Thoracic aorta (tissue), 2 donors: ENCODE data around the gene CTXN1. TPM values are rescaled to one million over a fixed set of nuclear protein-coding genes. Genes with fewer than 3 reads are reported as not detected.
A peak's percentile ranks its signal among the peaks of the same experiment; 100 is the strongest.

Source experiments
- ATAC-seq: fragments of 150-250 bp; one replicate; pipeline ENCODE4 v1.8.0; 2017; ENCODE audit warnings: low read depth; ENCODE audit not compliant: insufficient number of reproducible peaks, low FRiP score
- DNase-seq: peaks from one replicate; pipeline ENCODE4 v3.0.0-alpha.2; 2020; ENCODE audit warnings: low spot score
- H3K27ac ChIP-seq, 2 donors: fragments of 200-600 bp; sonication (generic); 1 replicate in 1 of 2; 2 replicates in 1 of 2; pipeline ENCODE4 v1.5.1; 2016; ENCODE audit warnings: mild to moderate bottlenecking in 2 of 2, moderate library complexity in 2 of 2
- H3K27me3 ChIP-seq: fragments of 200-600 bp; sonication (generic); replicated peaks from 2 replicates; pipeline ENCODE4 v1.6.0; 2016; ENCODE audit warnings: mild to moderate bottlenecking; ENCODE audit not compliant: insufficient read depth
- H3K36me3 ChIP-seq: fragments of 200-600 bp; sonication (generic); one replicate; pipeline ENCODE4 v1.5.1; 2016
- H3K4me1 ChIP-seq, 2 donors: fragments of 200-600 bp; sonication (generic); 1 replicate in 1 of 2; 2 replicates in 1 of 2; pipeline versions ENCODE4 v1.5.1 to v1.6.0; 2016; ENCODE audit warnings: low read depth in 2 of 2, mild to moderate bottlenecking in 1 of 2; ENCODE audit not compliant: control insufficient read depth in 1 of 2
- H3K4me3 ChIP-seq: fragments of 200-600 bp; sonication (generic); 2 replicates; pipeline ENCODE4 v1.5.1; 2016; ENCODE audit warnings: mild to moderate bottlenecking
- H3K9me3 ChIP-seq: fragments of 200-600 bp; sonication (generic); 2 replicates; pipeline ENCODE4 v1.5.1; 2016
- CTCF ChIP-seq: fragments of 200-600 bp; sonication (generic); IDR thresholded peaks from one replicate; pipeline ENCODE4 v1.5.1; 2019; ENCODE audit warnings: antibody characterized with exemption
- total RNA-seq, 2 donors: library from RNA; depleted of rRNA; stranded (reverse); fragments of >200 nt; gene quantifications; one replicate each; pipeline versions ENCODE4 v1.1.0 to v1.2.3, GENCODE V29; 2016

CTXN1 gene
- total RNA-seq, 2 donors from 2014 or later: 0.54 TPM; not detected in 1

GRCh38 chr19:7927605-7928333 lies 1.8 kb upstream of the CTXN1 start:
- H3K4me3 ChIP-seq: peak overlapping the region; percentile 62
- no peak for TF ChIP-seq CTCF
- ATAC-seq: no peak
- H3K27me3 ChIP-seq: no peaks in the 10 kb centered on the region
- peak overlapping the region; percentile 91 to 99 for H3K27ac ChIP-seq
- H3K4me1 ChIP-seq: peaks cover 38 to 58% of the 10 kb centered on the region in 2 donors
- H3K9me3 ChIP-seq: no peaks in the 10 kb centered on the region
- DNase-seq: no peak
- peaks cover 26% of the 10 kb centered on the region for H3K36me3 ChIP-seq

- ATAC-seq: no peak
- no peak overlapping the region for H3K27ac ChIP-seq
- no peaks in the 10 kb centered on the region for H3K27me3 ChIP-seq
- TF ChIP-seq CTCF: no peak
- H3K36me3 ChIP-seq: peaks cover 26% of the 10 kb centered on the region
- H3K9me3 ChIP-seq: no peaks in the 10 kb centered on the region
- peak overlapping the region; percentile 64 for H3K4me3 ChIP-seq
- H3K4me1 ChIP-seq: peaks cover 44 to 65% of the 10 kb centered on the region in 2 donors
- no peak for DNase-seq
These were observed 1.0 kb upstream of the CTXN1 start for GRCh38 chr19:7926727-7927604.

GRCh38 chr19:7925171-7925851 lies 624 bp downstream of the CTXN1 start:
- ATAC-seq: no peak
- H3K4me3 ChIP-seq: peak overlapping the region; percentile 64
- peaks cover 14% of the 10 kb centered on the region for H3K36me3 ChIP-seq
- H3K4me1 ChIP-seq: peaks cover 46 to 63% of the 10 kb centered on the region in 2 donors
- TF ChIP-seq CTCF: peak; percentile 74
- DNase-seq: no peak
- no peaks in the 10 kb centered on the region for H3K9me3 ChIP-seq
- no peak overlapping the region for H3K27ac ChIP-seq
- no peaks in the 10 kb centered on the region for H3K27me3 ChIP-seq

GRCh38 chr19:7924651-7925170 lies 1.2 kb downstream of the CTXN1 start:
- Histone ChIP-seq H3K4me3 (peak overlapping the region; percentile 64), H3K4me1 (peaks cover 42 to 60% of the 10 kb centered on the region in 2 donors), H3K27me3 (no peaks in the 10 kb centered on the region), H3K27ac (no peak overlapping the region), H3K9me3 (no peaks in the 10 kb centered on the region), H3K36me3 (peaks cover 14% of the 10 kb centered on the region)
- DNase-seq (no peak), ATAC-seq (no peak)
- TF ChIP-seq CTCF: no peak
